GM23248 (cell line): Measurements from ENCODE around the gene PPP2R5D.

Experiments
- EZH2 ChIP-seq: fragments of 200-600 bp; sonication (generic); IDR thresholded peaks from 2 replicates; pipeline ENCODE4 v1.6.1; 2018; ENCODE audit warnings: antibody characterized with exemption, mild to moderate bottlenecking; ENCODE audit not compliant: insufficient read depth, poor library complexity, severe bottlenecking
- EZH2phosphoT487 ChIP-seq: fragments of 200-600 bp; sonication (generic); IDR thresholded peaks from 2 replicates; pipeline ENCODE4 v1.6.1; 2018; ENCODE audit warnings: antibody characterized with exemption, moderate library complexity, mild to moderate bottlenecking, low read depth; ENCODE audit not compliant: insufficient read depth

- no peak for TF ChIP-seq EZH2
- no peak for TF ChIP-seq EZH2phosphoT487
Measured at GRCh38 chr6:43020052-43020705, 35.8 kb downstream of the PPP2R5D start.
